ENCODE data around the gene HLA-DOA.
A peak's percentile ranks its signal among the peaks of the same experiment; 100 is the strongest.

The HLA-DOA gene

DNA sequence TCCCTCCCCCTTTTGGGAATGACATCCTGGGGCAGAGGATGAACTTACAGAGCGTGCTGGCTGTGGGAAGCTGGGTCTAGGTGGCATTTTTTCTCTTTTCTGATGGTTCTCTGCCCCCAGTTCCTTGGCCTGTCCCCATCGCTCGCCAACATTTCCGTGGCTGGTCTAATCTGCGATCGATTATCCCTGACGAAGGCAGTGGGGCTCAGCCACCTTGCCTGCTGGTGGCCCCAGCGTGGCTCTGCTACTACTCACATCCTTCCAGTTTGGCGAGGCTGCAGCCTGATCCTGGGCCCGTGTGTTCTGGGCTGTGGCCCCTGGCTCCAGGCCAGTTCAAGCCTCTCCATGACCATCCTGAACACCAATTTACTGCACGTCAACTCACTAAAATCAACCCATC lies 6.4 kb upstream of the HLA-DOA start:
- DNase-seq = no peak

DNA sequence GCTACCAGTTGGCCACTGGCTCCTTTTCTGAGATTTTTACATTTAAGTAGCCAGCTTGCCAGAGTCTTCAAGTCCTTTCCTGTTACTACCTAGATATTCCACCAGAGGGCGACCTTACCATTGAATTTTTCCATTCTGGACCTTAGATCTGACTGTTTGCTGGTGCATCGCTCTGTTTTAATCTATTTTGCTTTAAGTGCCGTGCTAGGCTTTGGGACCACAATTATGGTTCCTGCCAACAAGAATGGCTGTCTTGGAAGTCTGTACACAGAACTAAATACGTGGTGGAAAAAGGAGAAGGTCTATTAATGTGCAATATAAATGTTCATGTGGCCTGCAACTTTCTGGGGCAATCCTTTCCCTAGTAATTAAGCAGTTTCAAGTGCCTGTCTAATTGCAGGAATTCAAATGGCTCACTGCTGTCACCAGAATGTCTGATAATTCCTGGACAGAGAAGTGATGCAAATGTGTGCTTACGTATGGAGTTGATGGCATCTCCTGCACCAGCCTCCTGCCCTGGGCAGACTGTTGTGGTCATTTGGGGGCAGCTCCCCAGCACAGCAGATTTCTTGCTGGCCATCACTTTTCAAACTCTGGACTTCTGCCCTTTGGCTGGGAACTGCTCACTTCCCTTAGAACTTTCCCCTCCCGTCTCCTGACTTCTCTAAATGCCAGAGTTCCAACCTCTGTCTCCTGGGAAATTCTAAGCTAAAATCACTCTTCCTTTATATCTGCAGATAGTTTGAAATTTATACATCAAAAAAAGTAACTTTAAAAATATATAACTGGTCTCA lies 5.6 kb upstream of the HLA-DOA start:
- DNase-seq = peak; percentile 9

DNA sequence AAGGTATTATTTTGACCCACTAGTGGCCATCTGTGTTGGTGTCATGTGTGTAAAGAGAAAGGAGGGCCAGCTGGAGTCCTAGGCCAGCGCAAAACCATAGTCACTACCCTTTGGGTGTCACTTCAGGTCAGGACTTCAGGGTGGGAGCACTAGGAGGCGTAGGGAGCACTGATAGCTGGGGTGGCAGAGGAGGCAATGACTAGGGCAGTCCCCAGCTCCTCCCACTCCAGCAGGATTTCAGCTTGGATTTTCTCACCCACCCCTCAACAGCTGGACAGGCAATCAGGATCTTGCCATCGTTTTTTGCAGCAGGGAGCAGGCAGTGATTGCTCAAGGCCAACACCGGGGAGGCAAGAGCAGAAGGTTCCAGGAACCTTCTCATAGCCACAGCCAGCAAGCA lies 4.2 kb upstream of the HLA-DOA start:
- no peak for DNase-seq

- DNase-seq = no peak
Measured at GRCh38 chr6:33010356-33010755, 965 bp upstream of the HLA-DOA start.

GRCh38 chr6:33007831-33008400 lies 1.5 kb downstream of the HLA-DOA start:
- DNase-seq = no peak

- no peak for DNase-seq
Measured at GRCh38 chr6:33004940-33005339, 4.5 kb downstream of the HLA-DOA start.

DNA sequence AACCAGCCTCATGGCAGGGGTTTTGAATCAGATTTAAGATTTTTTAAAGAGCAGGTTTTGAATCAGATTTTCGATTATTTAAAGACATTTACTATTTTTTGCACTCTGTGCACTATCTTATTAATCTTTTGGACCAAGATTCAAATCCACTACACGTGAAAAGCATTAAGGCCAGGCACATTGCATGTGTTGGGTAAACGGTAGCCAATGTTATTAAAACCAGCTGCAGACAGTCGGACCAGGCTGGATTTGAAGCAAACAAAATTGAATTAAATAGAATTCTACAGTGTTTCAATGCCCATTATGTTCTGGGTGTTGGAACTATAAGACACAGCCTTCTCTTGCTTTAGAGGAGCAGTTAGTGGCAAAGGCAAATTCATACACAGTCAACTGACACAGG lies 7.7 kb downstream of the HLA-DOA start:
- DNase-seq = no peak

DNA sequence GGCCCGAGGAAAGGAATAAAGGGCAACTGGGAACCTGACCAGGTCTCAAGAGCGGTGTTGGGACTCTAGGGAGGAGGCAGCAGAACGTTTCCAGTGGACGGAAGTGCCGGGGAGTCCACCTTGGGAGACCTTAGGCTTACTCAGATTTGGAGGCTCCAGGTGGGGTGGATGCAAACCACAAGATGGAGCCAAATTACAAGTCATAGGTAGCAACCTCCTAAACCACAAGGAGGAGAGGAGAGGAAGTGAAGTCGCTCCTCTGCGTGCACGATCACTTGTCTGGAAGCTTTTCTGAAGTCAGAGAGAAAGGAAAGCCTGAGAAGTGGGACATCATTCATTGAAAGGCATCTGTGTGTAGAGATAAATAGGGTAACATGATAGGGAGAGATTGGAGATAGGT lies 9.3 kb downstream of the HLA-DOA start:
- DNase-seq = no peak

- no peak for DNase-seq
Measured at GRCh38 chr6:32995448-32995847, 13.9 kb downstream of the HLA-DOA start.

DNA sequence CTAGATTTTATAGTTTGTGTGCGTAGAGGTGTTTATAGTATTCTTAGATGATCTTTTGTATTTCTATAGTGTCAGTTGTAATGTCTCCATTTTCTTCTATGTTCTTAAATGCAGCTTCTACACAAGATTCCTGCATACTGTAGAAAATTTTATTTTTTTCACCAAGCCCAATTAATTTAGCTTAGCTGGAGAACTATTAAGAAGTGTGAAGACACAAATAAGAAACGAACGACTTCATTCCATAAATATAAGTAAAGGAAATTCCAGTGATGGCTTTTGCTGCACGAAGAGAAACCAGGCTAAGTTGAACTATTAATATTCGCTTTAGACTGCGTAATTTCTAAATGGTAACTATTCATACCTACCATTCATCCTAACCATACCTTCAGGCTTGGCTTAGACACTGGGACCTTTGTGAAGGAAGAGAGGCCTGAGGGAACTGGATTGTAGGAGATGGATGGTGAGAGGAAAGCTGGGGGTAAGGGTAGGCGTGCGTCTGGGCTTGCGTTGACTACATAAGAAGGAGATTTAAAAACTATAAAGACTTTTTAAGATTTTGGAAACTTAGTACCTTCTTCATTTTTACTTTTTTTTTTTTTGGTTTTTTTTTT lies 15.9 kb downstream of the HLA-DOA start:
- DNase-seq = no peak

- DNase-seq = no peak
Measured at GRCh38 chr6:32991972-32992371, 17.4 kb downstream of the HLA-DOA start.

DNA sequence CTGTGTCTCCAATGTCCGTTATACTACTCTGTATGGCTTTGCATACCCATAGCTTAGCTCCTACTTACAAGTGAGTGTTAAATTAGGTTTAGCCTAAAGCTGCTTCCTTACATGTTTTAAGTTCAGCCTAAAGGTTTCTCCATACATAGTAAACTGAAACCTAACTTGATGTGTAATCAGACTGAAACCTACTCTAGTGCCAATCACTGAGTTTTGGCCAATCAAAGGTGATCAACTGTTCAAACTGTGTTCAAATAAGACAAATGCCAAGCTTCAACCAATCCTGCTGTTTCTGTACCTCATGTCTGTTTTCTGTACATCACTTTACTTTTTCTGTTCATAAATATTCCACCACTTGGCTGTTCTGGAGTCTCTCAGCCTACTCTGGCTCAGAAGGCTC lies 20.0 kb downstream of the HLA-DOA start:
- DNase-seq = no peak

DNA sequence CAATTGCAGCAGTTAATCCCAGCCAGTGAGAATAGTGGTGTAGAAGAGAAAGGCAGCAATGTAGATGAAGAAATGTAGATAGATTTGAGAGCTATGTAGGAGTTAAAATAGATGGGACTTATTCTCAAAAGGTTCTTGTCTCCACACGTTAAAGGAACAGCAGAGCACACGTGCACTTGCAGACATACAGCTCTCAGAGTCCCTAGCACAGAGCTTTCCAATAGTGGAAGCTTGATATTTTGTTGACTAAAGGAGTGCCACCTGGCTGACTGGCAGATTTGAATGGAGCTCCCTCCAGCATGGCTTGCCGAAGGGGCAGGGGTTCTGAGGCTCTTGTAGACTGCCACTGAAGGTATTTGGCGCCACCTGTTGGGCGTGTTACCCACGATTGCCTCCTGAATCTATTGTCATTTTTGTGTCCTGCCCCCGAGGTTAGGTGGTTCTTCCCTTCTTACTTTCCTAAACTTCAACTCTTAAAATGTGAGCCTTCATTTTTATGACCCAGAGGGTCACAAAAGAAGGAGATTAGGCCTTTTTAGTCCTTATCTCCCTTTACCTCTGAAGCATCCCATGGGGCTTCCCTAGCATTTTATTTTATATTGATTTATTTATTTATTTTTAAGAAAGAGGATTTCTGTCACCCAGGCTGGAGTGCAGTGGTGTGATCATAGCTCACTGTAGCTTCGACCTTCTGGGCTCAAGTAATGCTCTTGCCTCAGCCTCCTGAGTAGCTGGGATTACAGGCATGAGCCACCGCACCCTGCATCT lies 24.6 kb downstream of the HLA-DOA start:
- DNase-seq = peak; percentile 87

- no peak for DNase-seq
Measured at GRCh38 chr6:32983964-32984621, 25.3 kb downstream of the HLA-DOA start.

DNA sequence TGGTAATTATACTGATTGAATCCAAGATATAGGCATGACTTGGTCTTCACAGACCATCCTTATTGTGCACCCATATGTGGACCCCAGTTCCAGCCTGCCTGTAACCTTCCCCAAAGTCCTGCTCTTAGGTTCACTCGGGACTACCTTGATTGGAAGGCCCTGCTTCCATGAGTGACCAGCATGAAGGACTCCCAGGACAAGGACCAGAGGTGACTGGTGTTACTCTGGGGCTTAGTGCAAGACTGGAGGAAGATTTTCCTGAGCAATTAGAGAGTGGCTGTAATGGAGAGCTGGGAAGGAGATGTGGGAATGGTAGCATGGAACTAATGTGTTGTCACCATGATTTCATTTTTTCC lies 25.9 kb downstream of the HLA-DOA start:
- no peak for DNase-seq

DNA sequence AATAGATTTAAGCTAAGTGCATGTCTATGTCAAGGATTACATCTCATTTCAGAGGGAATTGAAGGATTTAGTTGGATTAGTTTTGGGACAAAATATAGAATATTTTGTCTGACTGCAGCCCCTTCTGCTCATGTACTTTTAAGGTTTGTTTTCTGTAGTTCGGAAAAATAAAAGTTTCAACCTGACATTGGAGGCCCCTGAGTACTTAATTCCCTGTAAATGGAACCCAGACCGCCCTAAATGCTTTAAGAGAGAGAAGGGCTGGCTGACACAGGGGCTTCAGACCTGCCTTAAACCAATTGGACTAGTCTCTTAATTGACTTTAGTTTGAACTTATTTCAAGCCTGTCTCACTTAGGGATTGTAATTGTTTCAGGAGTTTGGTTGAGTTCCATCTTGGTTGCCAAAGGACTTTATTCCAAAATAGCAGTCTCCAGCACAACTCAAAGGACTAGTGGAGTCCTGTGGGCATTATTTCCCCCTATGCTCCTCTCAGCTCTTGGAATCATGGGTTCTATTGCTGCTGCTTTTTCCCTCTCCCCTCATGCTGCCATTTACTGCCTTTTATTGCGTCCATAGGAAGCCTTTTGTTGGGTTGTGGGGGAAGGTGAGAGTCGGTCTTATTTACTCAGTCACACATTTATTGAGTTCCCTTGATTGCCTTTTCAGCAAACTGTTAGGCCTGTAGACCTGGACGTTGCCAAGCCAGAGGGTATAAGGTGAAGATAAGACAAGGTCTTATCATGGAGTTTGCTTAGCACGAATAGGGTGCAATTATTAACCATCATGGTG lies 26.5 kb downstream of the HLA-DOA start:
- DNase-seq = no peak

DNA sequence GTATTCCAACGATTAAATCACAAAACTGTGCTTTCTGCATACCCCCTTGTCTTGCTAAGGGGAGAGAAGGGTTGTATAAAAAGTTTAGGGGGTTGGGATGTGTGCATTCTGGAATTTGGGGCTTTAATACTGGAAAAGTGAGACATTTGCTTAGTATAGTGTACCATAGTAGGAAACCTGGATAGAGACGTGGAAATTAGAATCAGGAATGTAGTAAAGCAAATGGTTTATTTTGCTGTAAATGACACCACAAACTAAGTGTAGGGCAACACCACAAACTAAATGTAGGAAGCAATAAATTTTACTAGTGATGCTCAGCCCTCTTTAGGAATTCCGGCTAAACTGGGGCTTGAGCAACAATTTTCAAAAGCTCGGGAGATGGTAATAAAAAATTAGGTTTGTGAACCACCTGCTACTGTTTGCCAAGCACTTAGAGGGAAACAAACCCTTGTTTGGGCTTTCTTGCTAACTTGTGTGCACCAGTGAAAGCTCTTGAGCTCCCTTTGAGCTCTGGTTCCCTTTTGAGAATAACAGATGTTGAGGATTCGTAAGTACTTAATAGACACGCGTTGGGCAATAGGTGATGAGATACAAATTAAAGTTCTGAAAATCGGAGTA lies 27.2 kb downstream of the HLA-DOA start:
- peak; percentile 40 for DNase-seq

- DNase-seq = no peak
Measured at GRCh38 chr6:32980488-32981038, 28.8 kb downstream of the HLA-DOA start.

DNA sequence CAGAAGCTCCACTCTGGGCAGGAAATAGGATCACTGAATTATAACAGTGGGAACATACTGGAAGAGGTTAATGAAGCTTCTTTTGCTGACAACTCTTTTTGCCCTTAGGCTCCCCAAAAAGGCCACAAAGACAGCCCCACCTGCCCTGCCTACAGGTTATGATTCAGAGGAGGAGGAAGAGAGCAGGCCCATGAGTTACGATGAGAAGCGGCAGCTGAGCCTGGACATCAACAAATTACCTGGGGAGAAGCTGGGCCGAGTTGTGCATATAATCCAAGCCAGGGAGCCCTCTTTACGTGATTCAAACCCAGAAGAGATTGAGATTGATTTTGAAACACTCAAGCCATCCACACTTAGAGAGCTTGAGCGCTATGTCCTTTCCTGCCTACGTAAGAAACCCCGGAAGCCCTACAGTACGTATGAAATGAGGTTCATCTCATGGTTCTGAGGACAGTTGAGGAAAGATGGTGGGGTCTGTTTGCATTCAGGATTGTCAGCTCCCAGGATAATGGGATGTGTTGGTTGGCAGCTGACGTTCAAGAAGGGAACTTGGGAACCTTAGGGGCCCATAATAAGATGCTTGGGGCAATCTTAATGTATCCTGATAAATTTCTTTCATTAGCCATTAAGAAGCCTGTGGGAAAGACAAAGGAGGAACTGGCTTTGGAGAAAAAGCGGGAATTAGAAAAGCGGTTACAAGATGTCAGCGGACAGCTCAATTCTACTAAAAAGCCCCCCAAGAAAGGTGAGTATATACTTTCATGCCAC lies 29.5 kb downstream of the HLA-DOA start:
- DNase-seq = no peak

DNA sequence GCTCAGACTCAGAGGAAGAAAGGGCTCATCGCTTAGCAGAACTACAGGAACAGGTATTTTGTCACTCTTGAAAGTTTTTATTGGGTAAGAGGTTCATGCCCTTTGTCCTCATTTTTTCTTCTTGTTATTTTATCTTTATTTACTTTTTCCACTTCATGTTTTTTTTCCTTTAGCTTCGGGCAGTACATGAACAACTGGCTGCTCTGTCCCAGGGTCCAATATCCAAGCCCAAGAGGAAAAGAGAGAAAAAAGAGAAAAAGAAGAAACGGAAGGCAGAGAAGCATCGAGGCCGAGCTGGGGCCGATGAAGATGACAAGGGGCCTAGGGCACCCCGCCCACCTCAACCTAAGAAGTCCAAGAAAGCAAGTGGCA lies 31.5 kb downstream of the HLA-DOA start:
- DNase-seq = no peak
